NCI-H1436 treated with DMSO at 0.1 percent for 48 hours (cell line): ENCODE measurements around the gene GMNN.
A peak's percentile ranks its signal among the peaks of the same experiment; 100 is the strongest.
"Not testable (repeated sequence)": the region's sequence is repeated elsewhere in the genome, so short reads cannot be mapped to it uniquely, and the experiment has no call there.

ENCODE experiments used
- DNase-seq: peaks from one replicate; lab custom pipeline; 2025; lab: John Stamatoyannopoulos, UW

Gene GMNN

DNA sequence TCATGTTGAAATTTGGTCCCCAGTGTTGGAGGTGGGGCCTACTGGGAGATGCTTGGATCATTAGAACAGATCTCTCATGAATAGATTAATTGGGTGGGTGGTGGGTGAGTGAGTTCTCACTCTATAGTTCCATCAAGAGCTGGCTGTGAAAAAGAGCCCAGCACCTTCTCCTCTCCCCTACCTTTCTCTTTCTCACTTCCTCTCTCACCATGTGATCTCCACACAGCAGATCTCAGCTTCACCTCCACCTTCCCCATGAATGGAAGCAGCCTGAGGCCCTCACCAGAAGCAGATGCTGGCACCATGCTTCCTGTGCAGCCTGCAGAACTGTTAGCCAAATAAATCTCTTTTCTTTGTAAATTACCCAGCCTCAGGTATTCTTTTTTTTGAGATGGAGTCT is 12.9 kb upstream of the GMNN start:
- DNase-seq, result no peak

DNA sequence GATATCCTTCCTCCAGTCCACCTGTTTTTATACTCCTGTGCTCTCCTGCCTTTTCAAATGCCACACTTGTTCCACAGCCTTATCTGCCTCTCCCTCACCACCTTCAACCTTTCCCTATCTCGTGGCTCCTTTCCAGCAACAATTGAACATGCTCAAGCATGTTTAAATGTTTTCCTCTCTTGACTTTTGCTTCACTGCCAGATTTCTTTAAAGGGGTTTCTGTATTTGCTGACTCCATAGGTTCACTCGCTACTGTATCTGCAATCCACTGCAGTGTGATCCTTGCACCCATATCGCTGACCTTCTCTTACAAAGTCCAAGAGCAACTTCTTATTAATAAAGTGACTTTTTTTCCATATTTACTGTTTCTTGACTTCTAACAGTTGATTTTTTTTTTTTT is 11.2 kb upstream of the GMNN start:
- no peak for DNase-seq

DNA sequence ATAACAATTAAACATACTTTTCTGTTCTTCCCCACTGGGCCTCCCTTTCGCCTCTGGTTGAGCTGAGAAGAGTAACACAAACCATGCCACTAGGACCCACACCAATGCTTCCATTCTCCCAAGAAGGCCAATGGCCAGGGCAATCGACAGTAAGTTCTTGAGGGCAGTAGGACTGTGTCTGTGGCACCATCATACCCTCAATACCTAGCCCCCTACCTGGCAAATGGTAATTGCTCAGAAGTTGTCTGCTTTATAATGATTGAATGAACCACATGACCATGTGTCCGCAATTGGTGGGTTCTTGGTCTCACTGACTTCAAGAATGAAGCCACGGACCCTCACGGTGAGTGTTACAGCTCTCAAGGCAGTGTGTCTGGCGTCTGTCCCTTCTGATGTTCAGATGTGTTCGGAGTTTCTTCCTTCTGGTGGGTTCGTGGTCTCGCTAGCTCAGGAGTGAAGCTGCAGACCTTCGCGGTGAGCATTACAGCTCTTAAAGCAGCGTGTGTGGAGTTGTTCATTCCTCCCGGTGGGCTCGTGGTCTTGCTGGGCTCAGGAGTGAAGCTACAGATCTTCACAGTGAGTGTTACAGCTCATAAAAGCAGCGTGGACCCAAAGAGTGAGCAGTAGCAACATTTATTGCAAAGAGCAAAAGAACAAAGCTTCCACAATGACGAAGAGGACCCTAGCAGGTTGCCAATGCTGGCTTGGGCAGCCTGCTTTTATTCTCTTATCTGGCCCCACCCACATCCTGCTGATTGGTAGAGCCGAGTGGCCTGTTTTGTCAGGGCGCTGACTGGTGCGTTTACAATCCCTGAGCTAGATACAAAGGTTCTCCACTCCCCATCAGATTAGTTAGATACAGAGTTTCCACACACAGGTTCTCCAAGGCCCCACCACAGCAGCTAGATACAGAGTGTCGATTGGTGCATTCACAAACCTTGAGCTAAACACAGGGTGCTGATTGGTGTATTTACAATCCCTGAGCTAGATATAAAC is 9.6 kb upstream of the GMNN start:
- DNase-seq, result not testable (repeated sequence)

DNA sequence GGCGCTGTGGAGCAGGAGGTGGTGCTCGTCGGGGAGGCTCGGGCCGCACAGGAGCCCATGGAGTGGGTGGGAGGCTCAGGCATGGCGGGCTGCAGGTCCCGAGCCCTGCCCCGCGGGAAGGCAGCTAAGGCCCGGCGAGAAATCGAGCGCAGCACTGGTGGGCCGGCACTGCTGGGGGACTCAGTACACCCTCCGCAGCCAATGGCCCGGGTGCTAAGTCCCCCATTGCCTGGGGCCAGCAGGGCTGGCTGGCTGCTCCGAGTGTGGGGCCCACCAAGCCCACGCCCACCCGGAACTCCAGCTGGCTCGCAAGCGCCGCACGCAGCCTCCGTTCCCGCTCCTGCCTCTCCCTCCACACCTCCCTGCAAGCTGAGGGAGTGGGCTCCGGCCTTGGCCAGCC is 8.8 kb upstream of the GMNN start:
- not testable (repeated sequence) for DNase-seq

- peak; percentile 30 for DNase-seq
Observed at GRCh38 chr6:24766680-24767462, 7.9 kb upstream of the GMNN start.

GRCh38 chr6:24768361-24768760 is 6.4 kb upstream of the GMNN start:
- no peak for DNase-seq

DNA sequence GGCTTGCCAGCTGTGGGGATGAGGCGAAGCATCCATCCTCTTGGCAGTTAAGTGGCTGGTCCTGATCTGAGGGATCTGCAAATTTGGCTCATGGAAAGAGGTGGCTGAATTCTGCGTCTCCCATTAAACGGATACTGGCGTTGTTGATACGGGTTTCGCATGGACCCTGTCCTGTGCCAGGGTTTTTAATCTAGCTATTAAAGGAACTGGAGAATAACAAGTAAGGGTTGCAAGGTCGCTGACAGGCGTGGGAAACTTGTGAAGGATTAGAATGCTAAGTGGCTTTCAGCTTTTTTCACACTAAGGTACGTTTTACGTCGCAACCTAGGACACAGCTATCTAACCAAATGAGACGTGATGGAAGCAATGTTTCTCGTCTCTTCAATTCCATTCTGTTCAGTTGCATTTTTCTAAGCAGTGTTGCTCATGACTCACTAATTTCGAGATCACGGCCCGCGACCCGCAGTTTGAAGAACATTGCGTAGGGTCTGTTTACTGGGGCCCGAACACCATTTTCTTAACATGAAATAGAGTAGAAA is 852 bp downstream of the GMNN start:
- no peak for DNase-seq

DNA sequence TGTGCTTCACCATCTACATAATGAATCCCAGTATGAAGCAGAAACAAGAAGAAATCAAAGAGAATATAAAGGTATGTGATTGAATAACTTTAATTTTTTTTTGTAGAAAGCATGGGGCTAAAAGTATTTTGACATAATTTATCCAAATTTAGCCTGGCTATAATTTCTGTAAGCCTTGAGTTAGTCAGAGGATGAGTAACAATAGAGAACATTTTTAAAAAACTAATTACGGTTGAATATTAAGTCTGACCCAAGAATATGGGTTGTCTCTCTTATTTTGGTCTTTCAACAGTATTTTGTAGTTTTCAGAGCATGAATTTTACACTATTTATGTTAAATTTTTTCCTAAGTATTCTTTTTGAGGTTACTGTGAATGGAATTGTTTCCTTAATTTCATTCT is 2.5 kb downstream of the GMNN start:
- no peak for DNase-seq

DNA sequence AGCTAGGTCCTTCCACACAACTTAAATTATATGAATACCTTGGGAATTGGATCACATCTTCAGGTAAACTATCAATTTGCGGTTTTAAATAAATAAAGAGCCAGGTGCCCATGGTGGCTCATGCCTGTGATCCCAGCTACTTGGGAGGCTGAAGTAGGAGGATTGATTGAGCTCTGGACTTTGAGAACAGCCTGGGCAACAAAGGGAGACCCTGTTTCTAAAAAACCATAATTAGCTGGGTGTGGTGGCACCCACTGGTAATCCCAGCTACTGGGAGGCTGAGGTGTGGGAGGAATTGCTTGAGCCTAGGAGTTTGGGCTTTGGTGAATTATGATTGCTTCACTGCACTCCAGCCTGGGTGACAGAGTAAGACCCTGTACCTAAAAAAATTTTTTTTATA is 3.4 kb downstream of the GMNN start:
- DNase-seq, result no peak

DNA sequence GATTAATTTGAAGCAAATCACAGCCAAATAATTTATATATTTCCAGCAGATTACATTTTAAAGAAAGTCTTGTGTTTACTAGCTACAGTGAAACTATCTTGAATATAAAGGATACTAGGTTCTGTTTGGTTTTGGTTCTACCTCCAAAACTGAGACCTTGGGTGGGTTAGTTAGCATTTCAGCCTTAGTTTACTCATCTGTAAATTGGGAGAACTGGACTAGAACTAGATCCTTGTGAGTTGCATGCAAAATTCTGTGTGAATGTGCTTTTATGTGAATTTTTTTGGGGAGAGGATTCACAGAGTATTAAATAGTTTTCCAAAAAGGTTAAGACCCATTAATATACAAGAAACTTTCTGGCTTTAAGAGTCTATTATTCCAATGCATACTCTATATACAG is 4.1 kb downstream of the GMNN start:
- DNase-seq, result no peak

DNA sequence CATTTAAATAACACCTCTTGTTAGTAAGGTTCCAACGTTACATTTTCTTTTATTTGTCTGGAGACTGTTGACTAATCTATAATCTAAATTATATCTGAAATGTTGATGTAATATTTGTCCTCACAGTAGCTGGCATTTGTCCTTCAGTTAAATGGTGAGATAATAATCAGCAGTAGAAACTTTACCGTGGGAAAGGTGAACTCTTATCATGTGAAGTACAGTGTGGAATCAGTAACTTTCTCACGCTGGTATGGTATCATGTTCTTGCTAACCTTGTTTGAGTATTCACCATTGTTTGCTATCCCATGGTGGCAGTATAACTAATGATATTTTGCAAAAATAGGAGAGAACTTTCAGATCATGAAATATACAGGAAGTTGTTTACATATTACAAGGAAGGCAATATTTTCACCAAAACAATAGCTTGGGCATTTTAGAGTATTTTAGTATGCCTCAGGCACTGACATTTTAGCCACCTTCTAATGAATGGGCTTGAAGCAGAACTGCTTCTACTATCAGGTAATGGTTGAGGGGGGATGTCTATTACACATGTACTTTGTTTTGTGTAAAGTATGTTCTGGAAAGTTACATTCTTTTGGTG is 4.8 kb downstream of the GMNN start:
- DNase-seq, result no peak

DNA sequence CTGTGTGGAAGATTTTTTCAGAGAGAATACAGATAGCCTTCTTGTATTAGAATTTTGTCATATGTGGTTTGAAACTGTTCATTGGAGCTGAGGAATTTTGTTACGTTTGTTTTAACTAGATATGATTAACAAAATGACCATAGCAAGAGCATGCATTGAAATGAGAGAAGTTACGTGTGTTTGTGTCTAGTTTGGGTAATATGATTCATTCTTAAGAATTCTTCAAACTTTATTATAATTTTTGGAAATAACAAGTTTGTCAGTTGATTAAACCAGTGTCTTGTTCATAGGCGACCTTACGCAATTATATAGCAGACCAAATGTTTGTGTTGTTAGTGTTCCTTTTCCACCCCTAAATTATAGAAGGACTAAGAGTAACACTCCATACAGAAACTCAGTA is 5.5 kb downstream of the GMNN start:
- no peak for DNase-seq

GRCh38 chr6:24788031-24788665 is 13.4 kb downstream of the GMNN start:
- no peak for DNase-seq

DNA sequence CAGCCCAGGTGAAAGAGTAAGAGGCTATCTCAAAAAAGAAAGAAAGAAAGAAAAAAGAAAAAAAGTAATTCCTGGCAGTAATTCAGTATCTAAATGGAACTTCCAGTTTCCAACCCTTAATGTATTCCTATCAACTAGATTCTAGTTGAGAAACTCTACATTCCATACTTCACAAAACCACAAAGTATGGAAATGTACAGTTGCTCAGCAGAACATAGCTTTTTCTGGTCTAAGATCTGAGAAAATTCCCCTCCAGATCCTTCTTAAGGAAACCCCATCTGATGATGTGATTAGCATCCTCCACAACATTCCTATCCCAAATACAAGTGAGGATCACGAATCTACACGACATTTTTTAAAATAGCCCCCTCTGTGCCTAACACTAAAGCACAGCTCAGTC is 20.4 kb downstream of the GMNN start:
- no peak for DNase-seq

DNA sequence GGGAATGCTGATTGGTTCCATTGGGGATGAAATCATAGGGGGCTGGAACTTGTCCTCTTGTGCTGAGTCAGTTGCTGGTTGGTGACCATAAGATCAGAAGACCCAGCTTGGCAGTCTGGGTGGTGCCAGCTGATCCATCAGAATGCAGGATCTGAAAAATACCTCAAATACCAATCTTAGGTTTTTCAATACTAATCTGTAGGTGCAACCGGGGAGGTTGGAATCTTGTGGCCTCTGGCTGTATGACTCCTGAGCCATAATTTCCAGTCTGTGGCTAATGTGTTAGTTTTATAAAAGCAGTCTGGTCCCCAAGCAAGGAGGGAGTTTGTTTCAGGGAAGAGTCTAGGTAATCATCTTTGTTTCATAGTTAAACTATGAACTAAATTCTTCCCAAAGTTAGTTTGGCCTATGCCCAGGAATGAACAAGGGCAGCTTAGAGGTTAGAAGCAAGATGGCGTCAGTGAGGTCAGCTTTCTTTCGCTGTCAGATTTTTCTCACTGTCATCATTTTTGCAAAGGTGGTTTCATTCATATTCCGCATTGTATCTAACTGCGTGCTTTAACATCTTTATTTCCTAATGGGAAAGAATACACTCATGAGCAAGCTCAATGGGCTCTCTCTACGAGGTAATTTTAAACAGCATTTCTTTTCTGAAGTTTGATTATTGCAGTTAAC is 22.0 kb downstream of the GMNN start:
- DNase-seq, result no peak

DNA sequence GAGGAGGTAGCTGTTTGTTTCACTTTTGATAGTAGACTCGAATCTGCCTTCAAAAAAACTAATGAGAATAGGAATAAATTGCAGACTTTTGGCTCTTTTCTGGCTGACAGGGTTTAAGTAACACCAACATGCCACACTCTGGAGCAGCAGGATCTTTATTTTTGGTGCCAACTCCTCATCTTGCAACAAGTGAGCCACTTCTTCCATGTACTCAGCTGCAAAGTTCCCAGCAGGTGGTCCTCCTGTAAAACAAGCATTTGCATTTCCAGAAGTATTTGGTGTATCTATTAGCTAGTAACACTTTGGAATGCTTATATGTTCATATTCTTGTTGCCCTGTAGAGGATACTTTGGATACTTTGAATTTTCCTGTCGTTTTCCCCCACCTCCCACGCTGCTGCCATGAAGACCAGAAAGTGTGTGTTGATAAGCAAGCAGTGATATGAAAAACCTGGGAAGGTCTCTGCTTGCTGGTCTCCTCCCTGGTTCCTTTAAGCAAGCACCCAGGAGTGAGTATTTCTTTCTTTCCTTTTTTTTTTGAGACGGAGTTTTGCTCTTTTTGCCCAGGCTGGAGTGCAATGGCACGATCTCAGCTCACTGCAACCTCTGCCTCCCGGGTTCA is 23.0 kb downstream of the GMNN start:
- no peak for DNase-seq

GRCh38 chr6:24798740-24799540 is 24.2 kb downstream of the GMNN start, which contains the start of gene ARMH2:
Gene ARMH2 (minus strand): TSS chr6:24798917. CDS start chr6:24798857, 60 bp downstream.
- no peak for DNase-seq

GRCh38 chr6:24799541-24799915 is 24.8 kb downstream of the GMNN start:
- DNase-seq, result no peak

DNA sequence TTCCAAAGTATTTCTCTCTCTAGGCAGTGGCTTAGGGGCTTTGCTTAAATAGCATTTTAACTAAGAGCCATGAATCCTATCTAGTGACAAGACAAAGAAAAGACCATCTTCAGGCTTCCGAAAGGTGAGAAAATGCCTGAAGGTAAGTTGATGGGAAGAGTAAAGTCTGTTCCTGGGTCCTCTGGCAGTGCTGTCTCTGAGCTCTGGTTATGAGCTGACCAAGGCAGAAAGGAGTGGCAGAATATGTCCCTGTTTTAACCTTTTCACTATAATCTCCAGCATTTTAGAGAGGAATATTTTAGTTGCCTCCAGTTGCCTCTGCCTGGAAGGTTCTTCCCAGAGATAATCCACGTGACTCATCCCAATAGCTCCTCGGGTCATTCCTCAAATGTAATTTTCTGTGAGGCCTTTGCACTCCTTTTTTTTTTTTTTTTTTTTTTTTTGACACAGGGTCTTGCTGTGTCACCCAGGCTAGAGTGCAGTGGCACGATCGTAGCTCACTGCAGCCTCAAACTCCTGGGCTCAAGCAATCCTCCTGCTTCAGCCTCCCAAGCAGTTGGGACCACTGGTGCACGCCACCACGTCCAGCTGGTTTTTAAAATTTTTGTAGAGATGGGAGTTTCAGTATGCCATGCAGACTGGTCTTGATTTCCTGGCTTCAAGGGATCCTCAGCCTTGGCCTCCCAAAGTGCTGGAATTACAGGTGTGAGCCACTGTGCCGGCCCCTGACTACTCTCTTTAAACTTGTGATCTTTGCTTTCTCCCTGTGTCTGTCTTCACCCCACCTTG is 27.7 kb downstream of the GMNN start:
- DNase-seq, result no peak
